Vagina (tissue), 2 donors: Measurements from ENCODE around the gene CD86. TPM values are rescaled to one million over a fixed set of nuclear protein-coding genes. Genes with fewer than 3 reads are reported as not detected.

Experiments used
- DNase-seq, 2 donors: peaks; one replicate each; pipeline ENCODE4 v3.0.0-alpha.2; 2017; ENCODE audit errors: extremely low spot score in 2 of 2
- H3K27ac ChIP-seq: fragments of 200-600 bp; sonication (generic); one replicate; pipeline ENCODE4 v1.5.1; 2019
- H3K27me3 ChIP-seq: fragments of 200-600 bp; sonication (generic); one replicate; pipeline ENCODE4 v1.5.1; 2019
- H3K36me3 ChIP-seq, 2 donors: fragments of 200-600 bp; sonication (generic); one replicate each; pipeline ENCODE4 v1.5.1; 2017 to 2019
- H3K4me1 ChIP-seq: fragments of 200-600 bp; sonication (generic); one replicate; pipeline ENCODE4 v1.5.1; 2019
- H3K4me3 ChIP-seq, 2 donors: fragments of 200-600 bp; sonication (generic); 1 replicate in 1 of 2; 2 replicates in 1 of 2; pipeline ENCODE4 v1.5.1; 2016 to 2019
- H3K9me3 ChIP-seq: fragments of 200-600 bp; sonication (generic); one replicate; pipeline ENCODE4 v1.5.1; 2019
- CTCF ChIP-seq, 3 experiments: fragments of 450-650 bp in 2 of 3; fragments of 200-600 bp in 1 of 3; sonication (generic) in 1 of 3; IDR thresholded peaks; one replicate each; pipeline ENCODE4 v1.5.1; 2017 to 2019; ENCODE audit warnings: antibody characterized with exemption in 3 of 3, mild to moderate bottlenecking in 2 of 3, moderate library complexity in 2 of 3
- POLR2A ChIP-seq, 2 donors: fragments of 450-650 bp; IDR thresholded peaks; one replicate each; pipeline ENCODE4 v1.6.1; 2017; ENCODE audit warnings: antibody characterized with exemption in 2 of 2, mild to moderate bottlenecking in 2 of 2, moderate library complexity in 2 of 2
- POLR2AphosphoS5 ChIP-seq, 2 donors: sonication (generic); formaldehyde crosslinking; IDR thresholded peaks; one replicate each; pipeline ENCODE4 v1.9.0; 2017; ENCODE audit warnings: antibody characterized with exemption in 2 of 2, mild to moderate bottlenecking in 2 of 2, low read depth in 1 of 2; ENCODE audit not compliant: insufficient read depth in 1 of 2
- intact Hi-C: fragments of 100-400 bp; cut with DNase I; formaldehyde crosslinking; loops from one replicate; pipeline ENCODE4 v1.15.1; 2023
- total RNA-seq: library from RNA; depleted of rRNA; stranded (reverse); fragments of >200 nt; gene quantifications from one replicate; pipeline ENCODE4 v1.2.3, GENCODE V29; 2016

The CD86 gene, protein sequence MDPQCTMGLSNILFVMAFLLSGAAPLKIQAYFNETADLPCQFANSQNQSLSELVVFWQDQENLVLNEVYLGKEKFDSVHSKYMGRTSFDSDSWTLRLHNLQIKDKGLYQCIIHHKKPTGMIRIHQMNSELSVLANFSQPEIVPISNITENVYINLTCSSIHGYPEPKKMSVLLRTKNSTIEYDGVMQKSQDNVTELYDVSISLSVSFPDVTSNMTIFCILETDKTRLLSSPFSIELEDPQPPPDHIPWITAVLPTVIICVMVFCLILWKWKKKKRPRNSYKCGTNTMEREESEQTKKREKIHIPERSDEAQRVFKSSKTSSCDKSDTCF
- total RNA-seq: 0.98 TPM

GRCh38 chr3:122055215-122055614 lies at the start of gene CD86:
TSS of gene CD86 (plus strand) at chr3:122055362. CDS start at chr3:122055490, 128 bp downstream.
- H3K4me3 ChIP-seq: no peak within 1 kb of the TSS
- no peaks in the 10 kb centered on the region for H3K36me3 ChIP-seq
- intact Hi-C loops: no loop called here
- DNase-seq: no peak
- H3K4me1 ChIP-seq: no peaks in the 10 kb centered on the region
- no peaks in the 10 kb centered on the region for H3K27me3 ChIP-seq
- no peak within 1 kb of the TSS for H3K27ac ChIP-seq
- H3K9me3 ChIP-seq: no peaks in the 10 kb centered on the region
- TF ChIP-seq CTCF (IDR thresholded peaks at IDR 0.05) (no peak), POLR2A (IDR thresholded peaks at IDR 0.05) (no peak), POLR2AphosphoS5 (IDR thresholded peaks at IDR 0.05; ENCODE audit: insufficient read depth in 1 of 2, low read depth in 1 of 2) (no peak)

GRCh38 chr3:122006267-122006666 lies 48.9 kb upstream of the CD86 start:
- Histone ChIP-seq H3K4me1 (no peaks in the 10 kb centered on the region), H3K36me3 (no peaks in the 10 kb centered on the region), H3K27me3 (no peaks in the 10 kb centered on the region), H3K27ac (no peak overlapping the region), H3K4me3 (no peak overlapping the region), H3K9me3 (no peaks in the 10 kb centered on the region)
- intact Hi-C loops: no loop called here
- TF ChIP-seq POLR2AphosphoS5 (IDR thresholded peaks at IDR 0.05; ENCODE audit: insufficient read depth in 1 of 2, low read depth in 1 of 2) (no peak), POLR2A (IDR thresholded peaks at IDR 0.05) (no peak), CTCF (IDR thresholded peaks at IDR 0.05) (no peak)
- DNase-seq: no peak

GRCh38 chr3:122008166-122008565 lies 47.0 kb upstream of the CD86 start:
- no peaks in the 10 kb centered on the region for H3K9me3 ChIP-seq
- no peaks in the 10 kb centered on the region for H3K4me1 ChIP-seq
- H3K27ac ChIP-seq: no peak overlapping the region
- no peaks in the 10 kb centered on the region for H3K27me3 ChIP-seq
- no peak overlapping the region for H3K4me3 ChIP-seq
- TF ChIP-seq POLR2AphosphoS5 (IDR thresholded peaks at IDR 0.05; ENCODE audit: insufficient read depth in 1 of 2, low read depth in 1 of 2): no peak
- no peak for TF ChIP-seq CTCF (IDR thresholded peaks at IDR 0.05)
- TF ChIP-seq POLR2A (IDR thresholded peaks at IDR 0.05): no peak
- H3K36me3 ChIP-seq: no peaks in the 10 kb centered on the region
- DNase-seq: no peak
- intact Hi-C loops: no loop called here

GRCh38 chr3:122010506-122010905 lies 44.7 kb upstream of the CD86 start:
- Histone ChIP-seq H3K36me3 (no peaks in the 10 kb centered on the region), H3K27ac (no peak overlapping the region), H3K9me3 (no peaks in the 10 kb centered on the region), H3K27me3 (no peaks in the 10 kb centered on the region), H3K4me1 (no peaks in the 10 kb centered on the region), H3K4me3 (no peak overlapping the region)
- no peak for DNase-seq
- intact Hi-C loops: no loop called here
- no peak for TF ChIP-seq CTCF (IDR thresholded peaks at IDR 0.05)
- TF ChIP-seq POLR2A (IDR thresholded peaks at IDR 0.05): no peak
- no peak for TF ChIP-seq POLR2AphosphoS5 (IDR thresholded peaks at IDR 0.05; ENCODE audit: insufficient read depth in 1 of 2, low read depth in 1 of 2)

- Histone ChIP-seq H3K27me3 (no peaks in the 10 kb centered on the region), H3K36me3 (no peaks in the 10 kb centered on the region), H3K4me3 (no peak overlapping the region), H3K9me3 (no peaks in the 10 kb centered on the region), H3K4me1 (no peaks in the 10 kb centered on the region), H3K27ac (no peak overlapping the region)
- intact Hi-C loops: no loop called here
- no peak for DNase-seq
- TF ChIP-seq POLR2A (IDR thresholded peaks at IDR 0.05): no peak
Observed at GRCh38 chr3:122011396-122011795, 43.8 kb upstream of the CD86 start.
